Endothelial cell of umbilical vein (primary cell): ENCODE results near the gene KCTD16. TPM values are rescaled to one million over a fixed set of nuclear protein-coding genes. Genes with fewer than 3 reads are reported as not detected.

Source experiments
- BruUV-seq: library from RNA; stranded (reverse); fragments of 400-500 nt; replicated peaks from 2 replicates; lab custom pipeline; 2021; lab: Mats Ljungman, UMichigan
- CTCF ChIA-PET: fragments of 300-600, 350-600 bp; sonication (Branson Sonifier 250); formaldehyde crosslinking; loops from one replicate; lab custom pipeline; 2021; ENCODE audit warnings: antibody characterized with exemption, inconsistent platforms; lab: Charles Lee
- POLR2A ChIA-PET: fragments of 300-600, 350-600 bp; sonication (Branson Sonifier 250); formaldehyde crosslinking; loops from one replicate; lab custom pipeline; 2021; ENCODE audit warnings: antibody characterized with exemption, inconsistent platforms; lab: Charles Lee
- DNase-seq: peaks from one replicate; pipeline ENCODE4 v3.0.0-alpha.2; 2011; ENCODE audit warnings: low read depth, low spot score
- FAIRE-seq: peaks from 2 replicates; lab custom pipeline; 2011; peaks lifted over from hg19 to GRCh38; lab: Jason Lieb, UNC
- H2AFZ ChIP-seq: 2 replicates; pipeline ENCODE4 v1.6.0; 2012; ENCODE audit warnings: low read depth, low read length, control low read depth, inconsistent platforms
- H3K27ac ChIP-seq: 2 replicates; pipeline ENCODE4 v1.5.1; 2011; ENCODE audit warnings: low read depth, mild to moderate bottlenecking, control low read depth, low read length, moderate library complexity; ENCODE audit not compliant: insufficient read depth
- H3K27me3 ChIP-seq, 2 experiments: 2 replicates each; pipeline versions ENCODE4 v1.6.0 to v1.6.1; 2011; ENCODE audit warnings: low read length in 2 of 2, mixed read lengths in 1 of 2; ENCODE audit not compliant: control insufficient read depth in 2 of 2, insufficient read depth in 2 of 2
- H3K36me3 ChIP-seq, 2 experiments: 2 replicates in 1 of 2; 3 replicates in 1 of 2; pipeline ENCODE4 v1.5.1; 2011; ENCODE audit warnings: low read length in 2 of 2, mild to moderate bottlenecking in 1 of 2, moderate library complexity in 1 of 2; ENCODE audit not compliant: control insufficient read depth in 2 of 2, insufficient read depth in 2 of 2; ENCODE audit errors: extremely low read depth in 1 of 2
- H3K4me1 ChIP-seq: 3 replicates; pipeline ENCODE4 v1.5.1; 2011; ENCODE audit warnings: mild to moderate bottlenecking, low read length; ENCODE audit not compliant: control insufficient read depth, insufficient read depth; ENCODE audit errors: extremely low read depth
- H3K4me2 ChIP-seq: 2 replicates; pipeline ENCODE4 v1.6.1; 2011; ENCODE audit warnings: low read length, control low read depth, mixed read lengths; ENCODE audit not compliant: insufficient read depth
- H3K4me3 ChIP-seq, 3 experiments: fragments of 200-600 bp in 1 of 3; sonication (generic), shearing (Covaris generic) in 1 of 3; replicated peaks in 1 of 3; 2 replicates each; pipeline ENCODE4 v1.5.1; 2011 to 2016; ENCODE audit warnings: control low read depth in 3 of 3, low read length in 3 of 3, mild to moderate bottlenecking in 2 of 3, inconsistent platforms in 1 of 3, low read depth in 1 of 3, moderate library complexity in 1 of 3; ENCODE audit not compliant: insufficient read depth in 1 of 3
- H3K79me2 ChIP-seq: 2 replicates; pipeline ENCODE4 v1.6.0; 2012; ENCODE audit warnings: low read length, inconsistent platforms; ENCODE audit not compliant: control insufficient read depth, insufficient read depth
- H3K9ac ChIP-seq: replicated peaks from 2 replicates; pipeline ENCODE3; 2011; ENCODE audit warnings: low read length, control low read depth; ENCODE audit not compliant: insufficient read depth; ENCODE audit errors: extremely low read depth
- H3K9me1 ChIP-seq: replicated peaks from 3 replicates; pipeline ENCODE4 v1.6.0; 2011; ENCODE audit warnings: mild to moderate bottlenecking, low read length; ENCODE audit not compliant: control insufficient read depth, insufficient read depth; ENCODE audit errors: extremely low read depth
- H3K9me3 ChIP-seq: replicated peaks from 2 replicates; pipeline ENCODE4 v1.5.1; 2012; ENCODE audit warnings: low read length, inconsistent platforms; ENCODE audit not compliant: control insufficient read depth, insufficient read depth
- H4K20me1 ChIP-seq: replicated peaks from 2 replicates; pipeline ENCODE3; 2011; ENCODE audit warnings: mild to moderate bottlenecking, low read length; ENCODE audit not compliant: control insufficient read depth, insufficient read depth; ENCODE audit errors: extremely low read depth
- EZH2 ChIP-seq: IDR thresholded peaks from 2 replicates; pipeline ENCODE4 v1.6.1; 2012; ENCODE audit warnings: borderline replicate concordance, low read depth, mild to moderate bottlenecking, moderate library complexity, low read length, inconsistent platforms; ENCODE audit not compliant: severe bottlenecking
- FOS ChIP-seq: IDR thresholded peaks from 2 replicates; pipeline ENCODE4 v1.6.1; 2011; ENCODE audit warnings: mild to moderate bottlenecking, low read length, moderate library complexity, borderline replicate concordance; ENCODE audit not compliant: insufficient read depth
- GATA2 ChIP-seq: IDR thresholded peaks from 2 replicates; pipeline ENCODE4 v1.7.0; 2011; ENCODE audit warnings: low read depth, mild to moderate bottlenecking, moderate library complexity, mixed read lengths, low read length; ENCODE audit not compliant: insufficient read length, insufficient read depth
- JUN ChIP-seq: IDR thresholded peaks from 2 replicates; pipeline ENCODE4 v1.6.1; 2011; ENCODE audit warnings: borderline replicate concordance, low read depth; ENCODE audit not compliant: insufficient read length, insufficient read depth
- MYC ChIP-seq: IDR thresholded peaks from one replicate; pipeline ENCODE4 v1.6.1; 2011; ENCODE audit warnings: mild to moderate bottlenecking, low read depth, low read length
- POLR2A ChIP-seq: IDR thresholded peaks from 2 replicates; pipeline ENCODE4 v1.6.1; 2012; ENCODE audit warnings: low read depth, mild to moderate bottlenecking, control low read depth, low read length
- POLR2AphosphoS5 ChIP-seq: IDR thresholded peaks from 2 replicates; pipeline ENCODE4 v1.6.1; 2012; ENCODE audit warnings: low read depth, mild to moderate bottlenecking, control low read depth, low read length, moderate library complexity; ENCODE audit not compliant: insufficient read depth
- dilution Hi-C: fragments of 300-500 bp; cut with MboI; formaldehyde crosslinking; loops from one replicate; pipeline ENCODE4 v1.15.0; 2019; ENCODE audit warnings: low sequenced_read_pairs; ENCODE audit not compliant: extremely low pct_ligation_motif_present
- intact Hi-C: fragments of 100-400 bp; cut with micrococcal nuclease; formaldehyde crosslinking; loops from one replicate; pipeline ENCODE4 v1.10.0; 2022
- polyA plus RNA-seq, 4 experiments: library from polyadenylated mRNA; depleted of rRNA in 3 of 4; stranded (reverse) in 3 of 4; unstranded in 1 of 4; fragments of >200 nt; gene quantifications; 2 replicates each; pipeline versions ENCODE4 v1.2.1 to v1.2.3, GENCODE V29; 2011 to 2012; ENCODE audit warnings: missing spikeins in 1 of 4
- total RNA-seq: library from RNA; stranded (reverse); gene quantifications from 2 replicates; pipeline ENCODE4 v1.2.3, GENCODE V29; 2021
- TF ChIP-seq, protein P1 (sequence below): IDR thresholded peaks from 2 replicates; pipeline ENCODE4 v1.6.1; 2011; ENCODE audit not compliant: insufficient read depth, insufficient read length
- TF ChIP-seq, protein P2 (sequence below), 2 donors: IDR thresholded peaks; 1 replicate in 1 of 2; 2 replicates in 1 of 2; pipeline ENCODE4 v1.5.1; 2011; ENCODE audit warnings: low read length in 2 of 2, mild to moderate bottlenecking in 2 of 2, moderate library complexity in 2 of 2, control low read depth in 1 of 2, inconsistent platforms in 1 of 2, low read depth in 1 of 2; ENCODE audit not compliant: insufficient read depth in 1 of 2; ENCODE audit errors: extremely low read depth in 1 of 2

Gene KCTD16
- total and polyA plus RNA-seq, 2 donors (not counting 3 experiments of a cell fraction or from before 2014, with no cell fraction given): 0.21 to 0.49 TPM

DNA sequence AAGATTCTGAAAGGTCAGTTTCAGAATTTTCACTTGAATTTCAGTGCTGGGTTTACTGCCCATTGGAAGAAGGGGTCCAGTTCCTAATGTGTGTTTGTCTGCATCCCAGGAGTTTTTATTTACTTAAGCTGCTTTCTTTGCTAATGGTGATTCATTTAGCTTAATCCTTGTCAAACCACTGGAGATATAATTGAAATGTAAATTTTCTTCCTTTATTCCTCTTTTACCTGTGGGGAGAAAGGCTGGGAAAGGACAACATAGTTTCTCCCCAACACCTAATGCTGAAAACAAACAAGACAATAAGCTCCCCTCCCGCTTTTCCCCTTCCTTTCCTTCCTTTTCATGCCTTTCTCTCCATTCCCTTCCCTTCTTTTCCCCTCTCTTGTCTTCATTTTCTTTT lies 185.8 kb downstream of the KCTD16 start:
- no peaks in the 10 kb centered on the region for H3K79me2 ChIP-seq
- H3K9ac ChIP-seq: no peak overlapping the region
- no peaks in the 10 kb centered on the region for H4K20me1 ChIP-seq
- POLR2A ChIA-PET: no interaction called here
- no peaks in the 10 kb centered on the region for H3K9me1 ChIP-seq
- DNase-seq: no peak
- H3K36me3 ChIP-seq: no peaks in the 10 kb centered on the region
- dilution Hi-C loops (no loop called here), intact Hi-C loops (no loop called here)
- TF ChIP-seq, protein P1, sequence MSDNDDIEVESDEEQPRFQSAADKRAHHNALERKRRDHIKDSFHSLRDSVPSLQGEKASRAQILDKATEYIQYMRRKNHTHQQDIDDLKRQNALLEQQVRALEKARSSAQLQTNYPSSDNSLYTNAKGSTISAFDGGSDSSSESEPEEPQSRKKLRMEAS: no peak
- TF ChIP-seq FOS (no peak), POLR2A (no peak), EZH2 (no peak), GATA2 (no peak), JUN (no peak), POLR2AphosphoS5 (no peak), MYC (no peak)
- TF ChIP-seq, protein P2, sequence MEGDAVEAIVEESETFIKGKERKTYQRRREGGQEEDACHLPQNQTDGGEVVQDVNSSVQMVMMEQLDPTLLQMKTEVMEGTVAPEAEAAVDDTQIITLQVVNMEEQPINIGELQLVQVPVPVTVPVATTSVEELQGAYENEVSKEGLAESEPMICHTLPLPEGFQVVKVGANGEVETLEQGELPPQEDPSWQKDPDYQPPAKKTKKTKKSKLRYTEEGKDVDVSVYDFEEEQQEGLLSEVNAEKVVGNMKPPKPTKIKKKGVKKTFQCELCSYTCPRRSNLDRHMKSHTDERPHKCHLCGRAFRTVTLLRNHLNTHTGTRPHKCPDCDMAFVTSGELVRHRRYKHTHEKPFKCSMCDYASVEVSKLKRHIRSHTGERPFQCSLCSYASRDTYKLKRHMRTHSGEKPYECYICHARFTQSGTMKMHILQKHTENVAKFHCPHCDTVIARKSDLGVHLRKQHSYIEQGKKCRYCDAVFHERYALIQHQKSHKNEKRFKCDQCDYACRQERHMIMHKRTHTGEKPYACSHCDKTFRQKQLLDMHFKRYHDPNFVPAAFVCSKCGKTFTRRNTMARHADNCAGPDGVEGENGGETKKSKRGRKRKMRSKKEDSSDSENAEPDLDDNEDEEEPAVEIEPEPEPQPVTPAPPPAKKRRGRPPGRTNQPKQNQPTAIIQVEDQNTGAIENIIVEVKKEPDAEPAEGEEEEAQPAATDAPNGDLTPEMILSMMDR (IDR thresholded peaks at IDR 0.05; ENCODE audit: extremely low read depth in 1 of 2, insufficient read depth in 1 of 2, low read depth in 1 of 2, low read length in 2 of 2): no peak
- H3K27ac ChIP-seq: no peak overlapping the region
- H3K9me3 ChIP-seq: no peaks in the 10 kb centered on the region
- no peak overlapping the region for H3K4me3 ChIP-seq
- FAIRE-seq: no peak
- H2AFZ ChIP-seq: no peak overlapping the region
- no peaks in the 10 kb centered on the region for H3K4me1 ChIP-seq
- no TSS peak for BruUV-seq
- no peaks in the 10 kb centered on the region for H3K27me3 ChIP-seq
- no peak overlapping the region for H3K4me2 ChIP-seq
- CTCF ChIA-PET: no interaction called here
